ENCODE results near the gene PGAP1. TPM values are rescaled to one million over a fixed set of nuclear protein-coding genes. Genes with fewer than 3 reads are reported as not detected.

The PGAP1 gene
- total RNA-seq, 1 experiment from 2014 or later: 7.1 TPM

DNA sequence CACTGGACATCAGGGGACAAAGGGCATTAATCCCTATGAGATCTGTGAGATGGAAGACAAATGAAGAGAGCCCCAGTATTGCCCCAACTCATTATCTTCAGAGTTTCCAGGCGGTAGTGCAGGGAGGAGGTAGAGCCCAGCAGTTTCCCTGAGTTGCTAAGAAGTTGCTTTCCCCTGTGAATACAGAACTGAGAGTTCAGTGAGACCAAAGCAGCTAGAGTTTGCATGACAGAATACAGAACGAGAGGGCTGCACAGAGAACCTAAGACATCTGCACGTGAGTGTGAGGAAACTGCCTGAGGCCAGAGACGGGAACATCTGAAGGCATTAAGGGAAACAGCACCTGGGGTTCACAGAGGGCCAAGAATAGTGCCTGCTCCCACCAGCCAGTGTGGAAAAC is 18.1 kb upstream of the PGAP1 start:
- no peaks in the 10 kb centered on the region for H4K20me1 ChIP-seq (ENCODE audit: insufficient read depth)

More for the DNA sequence above, 18.1 kb upstream of the PGAP1 start:
- Histone ChIP-seq H3K9ac (ENCODE audit: low read length) (no peak overlapping the region), H3K27me3 (ENCODE audit: insufficient read depth, low read length) (no peaks in the 10 kb centered on the region), H3K9me3 (ENCODE audit: control insufficient read depth in 1 of 2, insufficient read depth in 1 of 2, low read depth in 1 of 2, low read length in 2 of 2) (no peaks in the 10 kb centered on the region), H2AFZ (ENCODE audit: low read depth, low read length, poor library complexity, severe bottlenecking) (no peak overlapping the region), H3K4me3 (replicated peaks in 1 of 2; ENCODE audit: low read depth in 1 of 2, low read length in 2 of 2) (no peak overlapping the region), H3K79me2 (ENCODE audit: insufficient read depth, low read length) (no peaks in the 10 kb centered on the region), H3K4me2 (ENCODE audit: low read length) (no peak overlapping the region), H3K27ac (ENCODE audit: low read depth, low read length) (no peak overlapping the region), H3K9me2 (ENCODE audit: insufficient read depth) (no peaks in the 10 kb centered on the region), H3K36me3 (ENCODE audit: control insufficient read depth in 1 of 2, insufficient read depth in 2 of 2, low read length in 2 of 2) (no peaks in the 10 kb centered on the region), H3K4me1 (ENCODE audit: control insufficient read depth in 1 of 2, insufficient read depth in 2 of 2, low read length in 2 of 2) (no peaks in the 10 kb centered on the region)
- no peak for DNase-seq (ENCODE audit: low read depth, low spot score)
- no peak for ATAC-seq
- BruUV-seq (replicated peaks): no TSS peak
- ChIA-PET CTCF (no interaction called here), POLR2A (no interaction called here), RAD21 (ENCODE audit: low non-redundant PET in 1 of 2, low total read pairs in 2 of 2, uncharacterized antibody in 2 of 2, unreplicated experiment in 2 of 2) (no interaction called here)
- intact Hi-C loops (cut with micrococcal nuclease): no loop called here
- no peak for TF ChIP-seq POLR2AphosphoS5 (IDR thresholded peaks at IDR 0.05; ENCODE audit: low read depth, low read length)
- TF ChIP-seq, protein P1, sequence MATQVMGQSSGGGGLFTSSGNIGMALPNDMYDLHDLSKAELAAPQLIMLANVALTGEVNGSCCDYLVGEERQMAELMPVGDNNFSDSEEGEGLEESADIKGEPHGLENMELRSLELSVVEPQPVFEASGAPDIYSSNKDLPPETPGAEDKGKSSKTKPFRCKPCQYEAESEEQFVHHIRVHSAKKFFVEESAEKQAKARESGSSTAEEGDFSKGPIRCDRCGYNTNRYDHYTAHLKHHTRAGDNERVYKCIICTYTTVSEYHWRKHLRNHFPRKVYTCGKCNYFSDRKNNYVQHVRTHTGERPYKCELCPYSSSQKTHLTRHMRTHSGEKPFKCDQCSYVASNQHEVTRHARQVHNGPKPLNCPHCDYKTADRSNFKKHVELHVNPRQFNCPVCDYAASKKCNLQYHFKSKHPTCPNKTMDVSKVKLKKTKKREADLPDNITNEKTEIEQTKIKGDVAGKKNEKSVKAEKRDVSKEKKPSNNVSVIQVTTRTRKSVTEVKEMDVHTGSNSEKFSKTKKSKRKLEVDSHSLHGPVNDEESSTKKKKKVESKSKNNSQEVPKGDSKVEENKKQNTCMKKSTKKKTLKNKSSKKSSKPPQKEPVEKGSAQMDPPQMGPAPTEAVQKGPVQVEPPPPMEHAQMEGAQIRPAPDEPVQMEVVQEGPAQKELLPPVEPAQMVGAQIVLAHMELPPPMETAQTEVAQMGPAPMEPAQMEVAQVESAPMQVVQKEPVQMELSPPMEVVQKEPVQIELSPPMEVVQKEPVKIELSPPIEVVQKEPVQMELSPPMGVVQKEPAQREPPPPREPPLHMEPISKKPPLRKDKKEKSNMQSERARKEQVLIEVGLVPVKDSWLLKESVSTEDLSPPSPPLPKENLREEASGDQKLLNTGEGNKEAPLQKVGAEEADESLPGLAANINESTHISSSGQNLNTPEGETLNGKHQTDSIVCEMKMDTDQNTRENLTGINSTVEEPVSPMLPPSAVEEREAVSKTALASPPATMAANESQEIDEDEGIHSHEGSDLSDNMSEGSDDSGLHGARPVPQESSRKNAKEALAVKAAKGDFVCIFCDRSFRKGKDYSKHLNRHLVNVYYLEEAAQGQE (IDR thresholded peaks at IDR 0.05; ENCODE audit: low read depth): no peak
- TF ChIP-seq SRF (IDR thresholded peaks at IDR 0.05; ENCODE audit: low read depth): no peak
- TF ChIP-seq SP1 (IDR thresholded peaks at IDR 0.05; ENCODE audit: low read depth): no peak
- TF ChIP-seq, protein P2, sequence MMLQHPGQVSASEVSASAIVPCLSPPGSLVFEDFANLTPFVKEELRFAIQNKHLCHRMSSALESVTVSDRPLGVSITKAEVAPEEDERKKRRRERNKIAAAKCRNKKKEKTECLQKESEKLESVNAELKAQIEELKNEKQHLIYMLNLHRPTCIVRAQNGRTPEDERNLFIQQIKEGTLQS (IDR thresholded peaks at IDR 0.05): no peak
- TF ChIP-seq, protein P3, sequence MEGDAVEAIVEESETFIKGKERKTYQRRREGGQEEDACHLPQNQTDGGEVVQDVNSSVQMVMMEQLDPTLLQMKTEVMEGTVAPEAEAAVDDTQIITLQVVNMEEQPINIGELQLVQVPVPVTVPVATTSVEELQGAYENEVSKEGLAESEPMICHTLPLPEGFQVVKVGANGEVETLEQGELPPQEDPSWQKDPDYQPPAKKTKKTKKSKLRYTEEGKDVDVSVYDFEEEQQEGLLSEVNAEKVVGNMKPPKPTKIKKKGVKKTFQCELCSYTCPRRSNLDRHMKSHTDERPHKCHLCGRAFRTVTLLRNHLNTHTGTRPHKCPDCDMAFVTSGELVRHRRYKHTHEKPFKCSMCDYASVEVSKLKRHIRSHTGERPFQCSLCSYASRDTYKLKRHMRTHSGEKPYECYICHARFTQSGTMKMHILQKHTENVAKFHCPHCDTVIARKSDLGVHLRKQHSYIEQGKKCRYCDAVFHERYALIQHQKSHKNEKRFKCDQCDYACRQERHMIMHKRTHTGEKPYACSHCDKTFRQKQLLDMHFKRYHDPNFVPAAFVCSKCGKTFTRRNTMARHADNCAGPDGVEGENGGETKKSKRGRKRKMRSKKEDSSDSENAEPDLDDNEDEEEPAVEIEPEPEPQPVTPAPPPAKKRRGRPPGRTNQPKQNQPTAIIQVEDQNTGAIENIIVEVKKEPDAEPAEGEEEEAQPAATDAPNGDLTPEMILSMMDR (IDR thresholded peaks at IDR 0.05 in 2 of 3, conservative IDR thresholded peaks at IDR 0.05 in 1 of 3; ENCODE audit: borderline replicate concordance in 1 of 3, insufficient read depth in 1 of 3, low read depth in 2 of 3, low read length in 2 of 3): no peak
- TF ChIP-seq FOSL1 (IDR thresholded peaks at IDR 0.05; ENCODE audit: low read depth): no peak
- no peak for TF ChIP-seq EGR1 (IDR thresholded peaks at IDR 0.05; ENCODE audit: low read depth)
- no peak for TF ChIP-seq ELF1 (IDR thresholded peaks at IDR 0.05; ENCODE audit: borderline replicate concordance, low read depth)
- no peak for TF ChIP-seq CBX3 (IDR thresholded peaks at IDR 0.05; ENCODE audit: low read depth)
- TF ChIP-seq, protein P4, sequence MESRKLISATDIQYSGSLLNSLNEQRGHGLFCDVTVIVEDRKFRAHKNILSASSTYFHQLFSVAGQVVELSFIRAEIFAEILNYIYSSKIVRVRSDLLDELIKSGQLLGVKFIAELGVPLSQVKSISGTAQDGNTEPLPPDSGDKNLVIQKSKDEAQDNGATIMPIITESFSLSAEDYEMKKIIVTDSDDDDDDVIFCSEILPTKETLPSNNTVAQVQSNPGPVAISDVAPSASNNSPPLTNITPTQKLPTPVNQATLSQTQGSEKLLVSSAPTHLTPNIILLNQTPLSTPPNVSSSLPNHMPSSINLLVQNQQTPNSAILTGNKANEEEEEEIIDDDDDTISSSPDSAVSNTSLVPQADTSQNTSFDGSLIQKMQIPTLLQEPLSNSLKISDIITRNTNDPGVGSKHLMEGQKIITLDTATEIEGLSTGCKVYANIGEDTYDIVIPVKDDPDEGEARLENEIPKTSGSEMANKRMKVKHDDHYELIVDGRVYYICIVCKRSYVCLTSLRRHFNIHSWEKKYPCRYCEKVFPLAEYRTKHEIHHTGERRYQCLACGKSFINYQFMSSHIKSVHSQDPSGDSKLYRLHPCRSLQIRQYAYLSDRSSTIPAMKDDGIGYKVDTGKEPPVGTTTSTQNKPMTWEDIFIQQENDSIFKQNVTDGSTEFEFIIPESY (IDR thresholded peaks at IDR 0.05; ENCODE audit: extremely low read depth, insufficient replicate concordance, low read length): no peak
- no peak for TF ChIP-seq EZH2 (IDR thresholded peaks at IDR 0.05)
- no peak for TF ChIP-seq SIN3A (IDR thresholded peaks at IDR 0.05; ENCODE audit: low read depth)
- TF ChIP-seq, protein P5, sequence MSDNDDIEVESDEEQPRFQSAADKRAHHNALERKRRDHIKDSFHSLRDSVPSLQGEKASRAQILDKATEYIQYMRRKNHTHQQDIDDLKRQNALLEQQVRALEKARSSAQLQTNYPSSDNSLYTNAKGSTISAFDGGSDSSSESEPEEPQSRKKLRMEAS (IDR thresholded peaks at IDR 0.05): no peak
- no peak for TF ChIP-seq ZNF274 (IDR thresholded peaks at IDR 0.05; ENCODE audit: low read depth, low read length)
- TF ChIP-seq CEBPB (IDR thresholded peaks at IDR 0.05; ENCODE audit: low read depth): no peak
- TF ChIP-seq JUND (IDR thresholded peaks at IDR 0.05): no peak
- TF ChIP-seq RAD21 (IDR thresholded peaks at IDR 0.05; ENCODE audit: low read depth): no peak
- TF ChIP-seq TCF7L2 (IDR thresholded peaks at IDR 0.05; ENCODE audit: borderline replicate concordance, extremely low read depth, insufficient read depth, insufficient read length): no peak
- no peak for TF ChIP-seq YY1 (IDR thresholded peaks at IDR 0.05; ENCODE audit: extremely low read depth, insufficient replicate concordance, low read depth, low read length)
